Astrocyte (in vitro differentiated cells and primary cell): ENCODE data around the gene APBA2. TPM values are rescaled to one million over a fixed set of nuclear protein-coding genes. Genes with fewer than 3 reads are reported as not detected.

Experiments
- DNase-seq: peaks from one replicate; pipeline ENCODE4 v3.0.0-alpha.2; 2010; ENCODE audit warnings: low read depth
- FAIRE-seq: peaks from 2 replicates; lab custom pipeline; 2011; peaks lifted over from hg19 to GRCh38; lab: Jason Lieb, UNC
- H2AFZ ChIP-seq: 2 replicates; pipeline ENCODE4 v1.6.0; 2012; ENCODE audit warnings: low read depth, low read length, inconsistent platforms
- H3K27ac ChIP-seq: 2 replicates; pipeline ENCODE4 v1.5.1; 2011; ENCODE audit warnings: low read depth, low read length, inconsistent platforms
- H3K27me3 ChIP-seq: 2 replicates; pipeline ENCODE4 v1.6.0; 2011; ENCODE audit warnings: low read length, inconsistent platforms; ENCODE audit not compliant: insufficient read depth
- H3K36me3 ChIP-seq: 2 replicates; pipeline ENCODE4 v1.5.1; 2011; ENCODE audit warnings: low read length, inconsistent platforms; ENCODE audit not compliant: insufficient read depth
- H3K4me1 ChIP-seq: 2 replicates; pipeline ENCODE4 v1.5.1; 2011; ENCODE audit warnings: low read length, inconsistent platforms; ENCODE audit not compliant: insufficient read depth
- H3K4me2 ChIP-seq: 2 replicates; pipeline ENCODE4 v1.6.0; 2012; ENCODE audit warnings: low read length, inconsistent platforms
- H3K4me3 ChIP-seq: 2 replicates; pipeline ENCODE4 v1.5.1; 2011; ENCODE audit warnings: low read depth, mild to moderate bottlenecking, low read length, inconsistent platforms; ENCODE audit not compliant: insufficient read depth
- H3K79me2 ChIP-seq: 2 replicates; pipeline ENCODE4 v1.6.0; 2012; ENCODE audit warnings: mild to moderate bottlenecking, low read length, inconsistent platforms; ENCODE audit not compliant: insufficient read depth
- H3K9ac ChIP-seq: 2 replicates; pipeline ENCODE4 v1.6.0; 2012; ENCODE audit warnings: mild to moderate bottlenecking, low read length, inconsistent platforms
- H3K9me3 ChIP-seq: 2 replicates; pipeline ENCODE4 v1.5.1; 2012; ENCODE audit warnings: low read depth, mild to moderate bottlenecking, low read length, inconsistent platforms; ENCODE audit not compliant: insufficient read depth
- H4K20me1 ChIP-seq: 2 replicates; pipeline ENCODE4 v1.6.0; 2012; ENCODE audit warnings: low read length, inconsistent platforms; ENCODE audit not compliant: insufficient read depth
- H3K27ac Mint-ChIP-seq: one replicate; pipeline ENCODE4 v1.8.0; 2021; ENCODE audit warnings: mild to moderate bottlenecking, mixed read lengths; ENCODE audit not compliant: unreplicated experiment
- H3K27me3 Mint-ChIP-seq: one replicate; pipeline ENCODE4 v1.8.0; 2021; ENCODE audit warnings: low read depth, mixed read lengths; ENCODE audit not compliant: unreplicated experiment
- H3K36me3 Mint-ChIP-seq: one replicate; pipeline ENCODE4 v1.8.0; 2021; ENCODE audit warnings: low read depth, mixed read lengths; ENCODE audit not compliant: unreplicated experiment
- H3K4me1 Mint-ChIP-seq: one replicate; pipeline ENCODE4 v1.8.0; 2021; ENCODE audit warnings: low read depth, mixed read lengths; ENCODE audit not compliant: unreplicated experiment
- H3K4me3 Mint-ChIP-seq: one replicate; pipeline ENCODE4 v1.8.0; 2021; ENCODE audit warnings: mild to moderate bottlenecking, moderate library complexity, mixed read lengths; ENCODE audit not compliant: unreplicated experiment
- H3K9me3 Mint-ChIP-seq: one replicate; pipeline ENCODE4 v1.8.0; 2021; ENCODE audit warnings: mild to moderate bottlenecking, mixed read lengths; ENCODE audit not compliant: unreplicated experiment
- CTCF ChIP-seq: IDR thresholded peaks from 2 replicates; pipeline ENCODE4 v1.5.1; 2011; ENCODE audit warnings: low read depth, mild to moderate bottlenecking, inconsistent platforms, low read length, moderate library complexity; ENCODE audit not compliant: insufficient read depth
- EZH2 ChIP-seq: IDR thresholded peaks from 2 replicates; pipeline ENCODE4 v1.6.1; 2012; ENCODE audit warnings: mild to moderate bottlenecking, low read length, inconsistent platforms; ENCODE audit not compliant: insufficient read depth
- total RNA-seq: library from RNA; stranded (reverse); gene quantifications from 2 replicates; pipeline ENCODE4 v1.2.1, GENCODE V29; 2021

The APBA2 gene
- total RNA-seq, 1 donor from 2014 or later = 15.2 TPM

- H2AFZ ChIP-seq = no peak overlapping the region
- Mint-ChIP-seq H3K36me3 (no peaks in the 10 kb centered on the region), H3K4me1 (peaks cover 12% of the 10 kb centered on the region), H3K27ac (no peak overlapping the region), H3K9me3 (no peaks in the 10 kb centered on the region), H3K27me3 (peaks cover 19% of the 10 kb centered on the region), H3K4me3 (no peak overlapping the region)
- peaks cover 14% of the 10 kb centered on the region for H3K4me1 ChIP-seq
- TF ChIP-seq CTCF (no peak), EZH2 (no peak)
- DNase-seq (no peak), FAIRE-seq (no peak)
- peaks cover 7% of the 10 kb centered on the region for H3K27me3 ChIP-seq
- H4K20me1 ChIP-seq = no peaks in the 10 kb centered on the region
- no peaks in the 10 kb centered on the region for H3K9me3 ChIP-seq
- H3K79me2 ChIP-seq = no peaks in the 10 kb centered on the region
- no peak overlapping the region for H3K4me2 ChIP-seq
- H3K4me3 ChIP-seq = no peak overlapping the region
- no peaks in the 10 kb centered on the region for H3K36me3 ChIP-seq
- H3K9ac ChIP-seq = no peak overlapping the region
- H3K27ac ChIP-seq = no peak overlapping the region
Observed at GRCh38 chr15:29127506-29128430, 242.0 kb downstream of the APBA2 start.

- Mint-ChIP-seq H3K4me3 (no peak overlapping the region), H3K27ac (no peak overlapping the region), H3K27me3 (peaks cover 23% of the 10 kb centered on the region), H3K9me3 (no peaks in the 10 kb centered on the region), H3K36me3 (no peaks in the 10 kb centered on the region), H3K4me1 (peaks cover 10% of the 10 kb centered on the region)
- no peak for DNase-seq
- Histone ChIP-seq H3K36me3 (no peaks in the 10 kb centered on the region), H3K4me3 (no peak overlapping the region), H3K27me3 (peaks cover 7% of the 10 kb centered on the region), H3K27ac (no peak overlapping the region), H4K20me1 (no peaks in the 10 kb centered on the region), H3K9me3 (no peaks in the 10 kb centered on the region), H3K4me2 (no peak overlapping the region), H2AFZ (no peak overlapping the region), H3K9ac (no peak overlapping the region), H3K79me2 (no peaks in the 10 kb centered on the region), H3K4me1 (peaks cover 14% of the 10 kb centered on the region)
- no peak for FAIRE-seq
- TF ChIP-seq CTCF = no peak
- no peak for TF ChIP-seq EZH2
Observed at GRCh38 chr15:29128671-29129070, 242.9 kb downstream of the APBA2 start.

GRCh38 chr15:29129221-29129620, 243.4 kb downstream of the APBA2 start:
- Mint-ChIP-seq H3K27ac (no peak overlapping the region), H3K4me3 (no peak overlapping the region), H3K9me3 (no peaks in the 10 kb centered on the region), H3K27me3 (peaks cover 26% of the 10 kb centered on the region), H3K4me1 (peaks cover 9% of the 10 kb centered on the region), H3K36me3 (no peaks in the 10 kb centered on the region)
- TF ChIP-seq EZH2 (no peak), CTCF (no peak)
- Histone ChIP-seq H3K79me2 (no peaks in the 10 kb centered on the region), H4K20me1 (no peaks in the 10 kb centered on the region), H3K27me3 (peaks cover 7% of the 10 kb centered on the region), H3K4me3 (no peak overlapping the region), H3K4me1 (peaks cover 8% of the 10 kb centered on the region), H3K9ac (no peak overlapping the region), H2AFZ (no peak overlapping the region), H3K36me3 (no peaks in the 10 kb centered on the region), H3K4me2 (no peak overlapping the region), H3K27ac (no peak overlapping the region), H3K9me3 (no peaks in the 10 kb centered on the region)
- DNase-seq (no peak), FAIRE-seq (no peak)
